Fibroblast of villous mesenchyme (primary cell): ENCODE measurements around the gene SNCAIP. TPM values are rescaled to one million over a fixed set of nuclear protein-coding genes. Genes with fewer than 3 reads are reported as not detected.

Experiments used
- DNase-seq: peaks from one replicate; pipeline ENCODE4 v3.0.0-alpha.2; 2010; ENCODE audit warnings: low read depth
- H3K4me3 ChIP-seq: 2 replicates; pipeline ENCODE4 v1.5.1; 2011; ENCODE audit warnings: low read depth, mild to moderate bottlenecking, low read length
- CTCF ChIP-seq: IDR thresholded peaks from 2 replicates; pipeline ENCODE4 v1.5.1; 2012; ENCODE audit warnings: low read depth, mild to moderate bottlenecking, low read length; ENCODE audit not compliant: insufficient read depth
- total RNA-seq: library from RNA; depleted of rRNA; stranded (reverse); fragments of >200 nt; gene quantifications from 2 replicates; pipeline ENCODE4 v1.2.3, GENCODE V29; 2012

The SNCAIP gene
- total RNA-seq, result 19.0 and 32.5 TPM in 2 replicates

- TF ChIP-seq CTCF, result no peak
- DNase-seq, result peak; percentile 39
- peak within 1 kb of the TSS; percentile 75 for H3K4me3 ChIP-seq
Observed at GRCh38 chr5:122311961-122312590, at the start of gene SNCAIP. TSS of gene SNCAIP (plus strand) at chr5:122312237. CDS start at chr5:122391135, 78,898 bp downstream.

GRCh38 chr5:122263352-122264030, 48.5 kb upstream of the SNCAIP start:
- no peak for TF ChIP-seq CTCF
- peak; percentile 26 for DNase-seq
- no peak overlapping the region for H3K4me3 ChIP-seq

GRCh38 chr5:122264610-122265009, 47.4 kb upstream of the SNCAIP start:
- no peak for TF ChIP-seq CTCF
- no peak overlapping the region for H3K4me3 ChIP-seq
- no peak for DNase-seq

- H3K4me3 ChIP-seq, result no peak overlapping the region
- TF ChIP-seq CTCF, result no peak
- DNase-seq, result no peak
Observed at GRCh38 chr5:122267185-122267584, 44.9 kb upstream of the SNCAIP start.

GRCh38 chr5:122273696-122274095, 38.3 kb upstream of the SNCAIP start:
- H3K4me3 ChIP-seq, result no peak overlapping the region
- no peak for DNase-seq
- no peak for TF ChIP-seq CTCF

- TF ChIP-seq CTCF, result no peak
- H3K4me3 ChIP-seq, result no peak overlapping the region
- DNase-seq, result no peak
Observed at GRCh38 chr5:122283592-122283991, 28.4 kb upstream of the SNCAIP start.
